WTC11 (cell line): Measurements from ENCODE around the gene REEP2. TPM values are rescaled to one million over a fixed set of nuclear protein-coding genes. Genes with fewer than 3 reads are reported as not detected.

Experiments
- ATAC-seq: fragments of 200-7000 bp; cut with Tn5 transposase; 2 replicates; pipeline ENCODE4 v1.10.0; 2021; ENCODE audit warnings: mild to moderate bottlenecking, moderate library complexity
- CTCF ChIA-PET: fragments of 300-600 bp; sonication (Branson Sonifier 250); formaldehyde crosslinking; loops from one replicate; lab custom pipeline; 2021; ENCODE audit warnings: antibody characterized with exemption; lab: Charles Lee
- POLR2A ChIA-PET: fragments of 350-600 bp; sonication (Branson Sonifier 250); formaldehyde crosslinking; loops from one replicate; lab custom pipeline; 2021; ENCODE audit warnings: antibody characterized with exemption; lab: Charles Lee
- DNase-seq: peaks from one replicate; pipeline ENCODE4 v3.0.0; 2021; ENCODE audit warnings: low spot score
- H3K27ac Mint-ChIP-seq: 2 replicates; pipeline ENCODE4 v1.8.0; 2021; ENCODE audit warnings: mixed read lengths
- H3K27me3 Mint-ChIP-seq: 2 replicates; pipeline ENCODE4 v1.8.0; 2021; ENCODE audit warnings: low read depth, mild to moderate bottlenecking, moderate library complexity, mixed read lengths
- H3K36me3 Mint-ChIP-seq: 2 replicates; pipeline ENCODE4 v1.8.0; 2021; ENCODE audit warnings: mixed read lengths
- H3K4me1 Mint-ChIP-seq: 2 replicates; pipeline ENCODE4 v1.8.0; 2022; ENCODE audit warnings: mixed read lengths
- H3K4me3 Mint-ChIP-seq: 2 replicates; pipeline ENCODE4 v1.8.0; 2021; ENCODE audit warnings: mild to moderate bottlenecking, moderate library complexity, mixed read lengths
- H3K9me3 Mint-ChIP-seq: 2 replicates; pipeline ENCODE4 v1.8.0; 2021; ENCODE audit warnings: mixed read lengths
- CREB1 ChIP-seq: sonication (generic); formaldehyde crosslinking; IDR thresholded peaks from 2 replicates; pipeline ENCODE4 v1.8.0; 2023; ENCODE audit warnings: mild to moderate bottlenecking, missing genetic modification reagents
- CTCF ChIP-seq: fragments of 200-600 bp; IDR thresholded peaks from 2 replicates; pipeline ENCODE4 v1.8.0; 2022; ENCODE audit warnings: antibody characterized with exemption
- ELF4 ChIP-seq: sonication (generic); formaldehyde crosslinking; IDR thresholded peaks from 2 replicates; pipeline ENCODE4 v1.8.1; 2022; ENCODE audit warnings: low read depth, mild to moderate bottlenecking, moderate library complexity, missing genetic modification reagents
- FOXJ3 ChIP-seq: sonication (generic); formaldehyde crosslinking; IDR thresholded peaks from 2 replicates; pipeline ENCODE4 v1.9.0; 2021; ENCODE audit warnings: missing genetic modification reagents, mild to moderate bottlenecking, borderline replicate concordance
- GTF2I ChIP-seq: fragments of 250-450 bp; sonication (Bioruptor Pico); conservative IDR thresholded peaks from 2 replicates; pipeline ENCODE4 v1.4.0; 2021; ENCODE audit warnings: mild to moderate bottlenecking
- MYBL2 ChIP-seq: sonication (generic); formaldehyde crosslinking; IDR thresholded peaks from 2 replicates; pipeline ENCODE4 v1.8.1; 2023; ENCODE audit warnings: mild to moderate bottlenecking, moderate library complexity, missing genetic modification reagents
- NFE2L1 ChIP-seq: sonication (generic); formaldehyde crosslinking; IDR thresholded peaks from 2 replicates; pipeline ENCODE4 v1.8.1; 2023; ENCODE audit warnings: missing genetic modification reagents
- NR1H2 ChIP-seq: sonication (generic); formaldehyde crosslinking; IDR thresholded peaks from 2 replicates; pipeline ENCODE4 v1.9.0; 2021; ENCODE audit warnings: mild to moderate bottlenecking, moderate library complexity, missing genetic modification reagents
- NR2C2 ChIP-seq: sonication (generic); formaldehyde crosslinking; IDR thresholded peaks from 2 replicates; pipeline ENCODE4 v1.8.0; 2022; ENCODE audit warnings: mild to moderate bottlenecking, missing genetic modification reagents
- PRRX2 ChIP-seq: fragments of 250-450 bp; sonication (Bioruptor Pico); IDR thresholded peaks from 2 replicates; pipeline ENCODE4 v1.8.0; 2021; ENCODE audit warnings: mild to moderate bottlenecking
- RORB ChIP-seq: fragments of 250-450 bp; sonication (Bioruptor Pico); IDR thresholded peaks from 2 replicates; pipeline ENCODE4 v1.9.0; 2021; ENCODE audit warnings: mild to moderate bottlenecking
- ZBTB21 ChIP-seq: sonication (generic); formaldehyde crosslinking; IDR thresholded peaks from 2 replicates; pipeline ENCODE4 v1.8.1; 2023; ENCODE audit warnings: mild to moderate bottlenecking, missing genetic modification reagents, borderline replicate concordance
- ZNF138 ChIP-seq: sonication (generic); formaldehyde crosslinking; conservative IDR thresholded peaks from 2 replicates; pipeline ENCODE4 v1.8.1; 2022; ENCODE audit warnings: mild to moderate bottlenecking, moderate library complexity, missing genetic modification reagents
- ZNF263 ChIP-seq: sonication (generic); formaldehyde crosslinking; IDR thresholded peaks from 2 replicates; pipeline ENCODE4 v1.8.1; 2022; ENCODE audit warnings: low read depth, mild to moderate bottlenecking, moderate library complexity, missing genetic modification reagents
- ZNF671 ChIP-seq: fragments of 250-450 bp; sonication (Bioruptor Pico); IDR thresholded peaks from 2 replicates; pipeline ENCODE4 v1.8.0; 2021; ENCODE audit warnings: mild to moderate bottlenecking
- total RNA-seq: library from RNA; stranded (reverse); gene quantifications from 3 replicates; pipeline ENCODE4 v1.2.3, GENCODE V29; 2021
- TF ChIP-seq, protein P1 (sequence below): sonication (generic); formaldehyde crosslinking; IDR thresholded peaks from 2 replicates; pipeline ENCODE4 v1.8.0; 2023; ENCODE audit warnings: mild to moderate bottlenecking, missing genetic modification reagents
- TF ChIP-seq, protein P2 (sequence below): sonication (generic); formaldehyde crosslinking; IDR thresholded peaks from 2 replicates; pipeline ENCODE4 v1.8.1; 2023; ENCODE audit warnings: mild to moderate bottlenecking, missing genetic modification reagents, moderate library complexity
- TF ChIP-seq, protein P3 (sequence below): sonication (generic); formaldehyde crosslinking; IDR thresholded peaks from 2 replicates; pipeline ENCODE4 v1.8.0; 2022; ENCODE audit warnings: mild to moderate bottlenecking, missing genetic modification reagents

The REEP2 gene
- total RNA-seq, 1 experiment from 2014 or later, result 51.1 TPM

DNA sequence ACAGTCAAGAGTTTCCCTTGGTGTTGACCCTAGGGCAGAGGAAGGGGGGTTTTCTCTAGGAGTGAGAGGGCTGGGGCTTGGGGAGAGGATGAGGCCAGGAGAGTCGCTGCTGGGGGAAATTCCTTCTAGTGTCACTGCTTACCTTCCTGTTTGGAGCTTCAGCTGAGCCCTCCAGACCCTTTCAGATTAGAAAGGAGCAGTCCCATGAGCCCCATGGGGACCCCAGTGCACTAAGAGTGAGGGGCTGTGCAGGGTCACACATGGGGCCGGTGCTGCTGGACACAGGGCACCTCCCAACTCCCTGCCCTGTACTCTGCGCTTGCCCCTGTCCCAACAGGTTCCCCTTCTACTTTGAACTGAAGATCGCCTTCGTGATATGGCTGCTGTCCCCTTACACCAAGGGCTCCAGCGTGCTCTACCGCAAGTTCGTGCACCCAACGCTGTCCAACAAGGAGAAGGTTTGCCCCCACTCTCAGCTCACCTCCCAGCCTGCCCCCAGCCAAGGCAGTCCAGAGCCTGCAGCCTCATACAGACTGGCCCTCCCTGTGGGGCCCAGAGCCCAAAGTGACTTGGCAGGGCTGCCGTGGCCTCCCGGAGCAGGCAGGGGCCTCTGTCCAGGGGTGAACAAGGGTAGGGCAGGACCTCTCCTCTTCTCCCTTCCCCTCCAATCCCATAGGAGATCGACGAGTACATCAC lies 5.4 kb downstream of the REEP2 start:
- H3K4me1 Mint-ChIP-seq, result peaks cover 19% of the 10 kb centered on the region
- H3K27ac Mint-ChIP-seq, result peak overlapping the region; percentile 36; the same call in 1 of the 2 replicates
- POLR2A ChIA-PET, result interaction anchor here (0.6 kb wide), 1 partner anchor 18 kb away, joined by 4 read pairs; no protein-coding TSS in a partner anchor
- no peak overlapping the region for H3K4me3 Mint-ChIP-seq
- no peaks in the 10 kb centered on the region for H3K27me3 Mint-ChIP-seq
- ATAC-seq (no peak), DNase-seq (no peak)
- CTCF ChIA-PET, result interaction anchor here (0.8 to 3.4 kb wide), 3 partner anchors 60 to 309 kb away, joined by 3 to 16 read pairs (median 4); partner anchors contain the start of genes CTNNA1 and KDM3B
- no peaks in the 10 kb centered on the region for H3K36me3 Mint-ChIP-seq
- TF ChIP-seq, protein P1, sequence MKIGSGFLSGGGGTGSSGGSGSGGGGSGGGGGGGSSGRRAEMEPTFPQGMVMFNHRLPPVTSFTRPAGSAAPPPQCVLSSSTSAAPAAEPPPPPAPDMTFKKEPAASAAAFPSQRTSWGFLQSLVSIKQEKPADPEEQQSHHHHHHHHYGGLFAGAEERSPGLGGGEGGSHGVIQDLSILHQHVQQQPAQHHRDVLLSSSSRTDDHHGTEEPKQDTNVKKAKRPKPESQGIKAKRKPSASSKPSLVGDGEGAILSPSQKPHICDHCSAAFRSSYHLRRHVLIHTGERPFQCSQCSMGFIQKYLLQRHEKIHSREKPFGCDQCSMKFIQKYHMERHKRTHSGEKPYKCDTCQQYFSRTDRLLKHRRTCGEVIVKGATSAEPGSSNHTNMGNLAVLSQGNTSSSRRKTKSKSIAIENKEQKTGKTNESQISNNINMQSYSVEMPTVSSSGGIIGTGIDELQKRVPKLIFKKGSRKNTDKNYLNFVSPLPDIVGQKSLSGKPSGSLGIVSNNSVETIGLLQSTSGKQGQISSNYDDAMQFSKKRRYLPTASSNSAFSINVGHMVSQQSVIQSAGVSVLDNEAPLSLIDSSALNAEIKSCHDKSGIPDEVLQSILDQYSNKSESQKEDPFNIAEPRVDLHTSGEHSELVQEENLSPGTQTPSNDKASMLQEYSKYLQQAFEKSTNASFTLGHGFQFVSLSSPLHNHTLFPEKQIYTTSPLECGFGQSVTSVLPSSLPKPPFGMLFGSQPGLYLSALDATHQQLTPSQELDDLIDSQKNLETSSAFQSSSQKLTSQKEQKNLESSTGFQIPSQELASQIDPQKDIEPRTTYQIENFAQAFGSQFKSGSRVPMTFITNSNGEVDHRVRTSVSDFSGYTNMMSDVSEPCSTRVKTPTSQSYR (CRISPR knock-in tag), result no peak
- TF ChIP-seq NFE2L1 (CRISPR knock-in tag) (no peak), ZBTB21 (CRISPR knock-in tag) (no peak), FOXJ3 (no peak), ZNF263 (CRISPR knock-in tag) (no peak), CREB1 (CRISPR knock-in tag) (no peak), ZNF138 (CRISPR knock-in tag) (no peak), NR1H2 (CRISPR knock-in tag) (no peak), GTF2I (CRISPR knock-in tag) (no peak), ELF4 (CRISPR knock-in tag) (no peak), RORB (no peak), MYBL2 (no peak), CTCF (no peak), PRRX2 (CRISPR knock-in tag) (no peak), NR2C2 (CRISPR knock-in tag) (no peak), ZNF671 (no peak)
- TF ChIP-seq, protein P2, sequence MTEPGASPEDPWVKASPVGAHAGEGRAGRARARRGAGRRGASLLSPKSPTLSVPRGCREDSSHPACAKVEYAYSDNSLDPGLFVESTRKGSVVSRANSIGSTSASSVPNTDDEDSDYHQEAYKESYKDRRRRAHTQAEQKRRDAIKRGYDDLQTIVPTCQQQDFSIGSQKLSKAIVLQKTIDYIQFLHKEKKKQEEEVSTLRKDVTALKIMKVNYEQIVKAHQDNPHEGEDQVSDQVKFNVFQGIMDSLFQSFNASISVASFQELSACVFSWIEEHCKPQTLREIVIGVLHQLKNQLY (CRISPR knock-in tag), result no peak
- TF ChIP-seq, protein P3, sequence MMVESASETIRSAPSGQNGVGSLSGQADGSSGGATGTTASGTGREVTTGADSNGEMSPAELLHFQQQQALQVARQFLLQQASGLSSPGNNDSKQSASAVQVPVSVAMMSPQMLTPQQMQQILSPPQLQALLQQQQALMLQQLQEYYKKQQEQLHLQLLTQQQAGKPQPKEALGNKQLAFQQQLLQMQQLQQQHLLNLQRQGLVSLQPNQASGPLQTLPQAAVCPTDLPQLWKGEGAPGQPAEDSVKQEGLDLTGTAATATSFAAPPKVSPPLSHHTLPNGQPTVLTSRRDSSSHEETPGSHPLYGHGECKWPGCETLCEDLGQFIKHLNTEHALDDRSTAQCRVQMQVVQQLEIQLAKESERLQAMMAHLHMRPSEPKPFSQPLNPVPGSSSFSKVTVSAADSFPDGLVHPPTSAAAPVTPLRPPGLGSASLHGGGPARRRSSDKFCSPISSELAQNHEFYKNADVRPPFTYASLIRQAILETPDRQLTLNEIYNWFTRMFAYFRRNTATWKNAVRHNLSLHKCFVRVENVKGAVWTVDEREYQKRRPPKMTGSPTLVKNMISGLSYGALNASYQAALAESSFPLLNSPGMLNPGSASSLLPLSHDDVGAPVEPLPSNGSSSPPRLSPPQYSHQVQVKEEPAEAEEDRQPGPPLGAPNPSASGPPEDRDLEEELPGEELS (CRISPR knock-in tag), result no peak
- H3K9me3 Mint-ChIP-seq, result no peaks in the 10 kb centered on the region
